ENCODE results near the gene APCDD1L.

The APCDD1L gene

DNA sequence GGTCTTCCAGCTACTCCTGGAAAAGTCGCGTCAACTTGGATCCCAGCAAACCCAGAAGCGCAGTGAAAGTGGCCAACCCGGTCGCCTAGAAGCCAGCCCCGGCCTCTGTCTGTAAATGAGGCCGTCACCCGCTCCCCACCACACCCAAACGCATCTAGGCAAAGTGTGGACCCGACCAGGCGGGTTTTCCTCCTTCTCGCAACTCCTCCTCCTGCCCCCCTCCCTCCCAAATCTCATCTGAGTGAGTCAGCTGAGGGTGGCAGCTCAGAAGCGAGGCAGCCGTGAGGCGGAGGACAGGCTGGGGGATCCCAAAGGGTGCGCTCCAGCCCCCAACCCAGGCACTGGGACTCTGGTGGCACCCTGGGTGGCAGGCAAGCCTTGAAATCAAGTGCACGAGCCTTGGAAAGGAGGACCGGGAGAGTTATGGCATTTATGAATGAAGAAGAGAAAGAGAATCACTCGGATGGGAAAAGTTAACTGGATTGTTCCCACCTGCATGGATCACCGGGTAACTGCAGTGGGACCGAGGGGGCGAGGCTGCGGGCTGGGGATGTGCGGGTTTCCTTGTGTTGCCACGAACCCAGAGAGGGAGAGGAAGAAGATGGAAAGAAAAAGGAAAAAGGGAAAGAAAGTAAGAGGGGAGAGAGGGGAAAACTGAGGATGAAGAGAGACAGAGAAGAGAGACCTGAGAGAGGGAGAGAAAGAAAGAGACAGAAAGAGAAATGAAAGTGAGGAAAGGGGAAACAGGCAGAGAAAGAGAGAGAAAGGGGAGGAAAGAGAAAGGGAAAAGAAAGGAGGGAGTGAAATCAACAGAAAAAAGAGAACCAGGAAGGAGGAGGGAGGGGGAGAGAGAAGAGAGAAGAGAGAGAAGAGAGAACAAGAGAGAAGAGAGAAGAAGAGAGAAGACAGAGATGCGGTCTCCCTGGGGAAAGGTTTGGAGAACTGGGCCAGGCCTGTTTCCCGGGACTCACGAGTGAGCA lies at the start of gene APCDD1L:
APCDD1L (minus strand) TSS at position 167 of the 980 bp plus-strand sequence. CDS start 692 bp downstream, outside the sequence.
- no peak for DNase-seq

DNA sequence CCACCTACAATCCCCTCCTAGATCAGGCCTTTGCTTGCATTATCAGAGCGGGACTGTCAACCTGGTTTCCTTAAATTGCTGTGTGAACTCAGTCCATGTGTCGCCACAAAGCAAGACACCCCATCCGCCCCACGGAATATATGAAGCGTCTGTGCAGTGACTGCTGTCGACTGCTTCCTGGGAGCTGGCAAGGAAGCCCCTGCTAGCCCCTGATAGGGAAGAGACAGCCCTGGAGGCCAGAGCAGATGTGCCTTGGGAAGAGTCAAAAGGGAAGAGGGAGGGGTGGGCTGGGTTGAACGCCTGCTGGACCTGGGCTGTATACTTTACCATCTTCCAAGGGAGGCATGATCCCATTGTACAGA lies 44.1 kb upstream of the APCDD1L start:
- DNase-seq, result no peak

DNA sequence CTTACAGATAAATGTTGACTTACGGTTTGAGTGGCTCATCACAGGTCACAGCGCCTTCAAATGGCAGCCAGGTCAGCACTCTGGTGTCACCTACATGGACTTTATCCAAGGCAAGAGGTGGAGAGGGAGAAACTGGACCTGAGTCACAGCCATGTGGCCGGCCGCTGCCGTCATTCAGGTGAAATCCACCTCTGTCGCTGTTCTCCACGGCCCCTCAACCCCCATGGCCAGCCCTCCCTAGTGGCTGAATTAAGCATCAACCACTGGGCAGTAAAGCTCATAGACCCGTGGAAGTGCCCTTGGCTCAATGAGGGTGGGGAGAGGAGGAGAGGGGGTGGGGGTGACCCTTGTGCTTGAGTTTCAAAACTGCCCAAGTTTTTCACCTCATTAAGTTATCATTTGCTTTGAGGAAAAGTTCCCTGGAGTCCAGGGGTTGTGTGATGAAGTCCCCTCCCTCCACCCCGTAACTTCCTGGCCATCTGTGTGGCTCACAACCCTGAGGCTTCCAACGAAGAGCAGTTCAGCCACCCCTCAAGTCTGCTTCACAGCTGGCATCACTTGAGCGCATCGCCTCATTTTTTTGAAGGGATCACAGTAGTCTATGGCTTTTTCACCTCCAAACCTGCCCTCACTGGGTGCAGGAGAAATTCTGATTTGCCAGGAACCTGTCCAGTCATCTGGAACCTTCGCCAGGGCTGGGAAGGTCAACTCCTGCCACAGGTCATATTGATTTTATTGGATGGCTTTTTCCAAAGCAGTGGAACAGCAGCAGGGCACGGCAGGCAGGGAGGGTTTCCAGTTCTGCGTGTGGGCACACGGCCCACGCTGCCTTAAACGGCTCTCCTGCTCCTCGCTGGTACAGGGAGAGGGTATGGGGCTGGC lies 43.5 kb upstream of the APCDD1L start:
- no peak for DNase-seq

DNA sequence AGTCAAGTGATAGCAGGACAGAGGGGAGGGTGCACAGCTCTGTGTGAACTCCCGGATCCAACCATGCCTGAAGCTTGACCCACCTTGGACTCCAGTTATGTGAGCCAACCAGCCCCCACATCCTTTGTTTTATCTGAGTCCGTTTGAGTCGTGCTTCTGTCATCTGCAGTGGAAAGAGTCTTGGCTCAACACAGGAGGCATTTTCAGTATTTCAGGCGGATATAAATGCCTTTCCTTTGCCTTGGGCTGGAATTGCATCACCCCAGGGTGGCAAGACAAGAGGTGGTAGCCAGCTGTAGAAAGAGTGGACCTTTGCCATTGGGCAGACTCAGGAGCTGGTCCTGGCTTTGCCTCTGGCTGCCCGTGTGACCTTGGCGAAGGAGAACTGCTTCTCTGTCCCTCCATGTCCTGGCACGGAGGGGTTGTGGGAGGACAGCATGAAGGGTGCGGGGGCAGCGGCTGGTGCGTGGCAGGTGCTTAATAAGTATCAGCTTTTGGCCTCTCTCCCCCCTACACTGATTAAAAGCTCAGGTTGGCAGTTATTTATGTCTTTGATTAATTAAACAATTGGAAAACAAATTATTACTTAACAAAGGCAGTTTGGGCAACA lies 42.6 kb upstream of the APCDD1L start:
- DNase-seq, result no peak

DNA sequence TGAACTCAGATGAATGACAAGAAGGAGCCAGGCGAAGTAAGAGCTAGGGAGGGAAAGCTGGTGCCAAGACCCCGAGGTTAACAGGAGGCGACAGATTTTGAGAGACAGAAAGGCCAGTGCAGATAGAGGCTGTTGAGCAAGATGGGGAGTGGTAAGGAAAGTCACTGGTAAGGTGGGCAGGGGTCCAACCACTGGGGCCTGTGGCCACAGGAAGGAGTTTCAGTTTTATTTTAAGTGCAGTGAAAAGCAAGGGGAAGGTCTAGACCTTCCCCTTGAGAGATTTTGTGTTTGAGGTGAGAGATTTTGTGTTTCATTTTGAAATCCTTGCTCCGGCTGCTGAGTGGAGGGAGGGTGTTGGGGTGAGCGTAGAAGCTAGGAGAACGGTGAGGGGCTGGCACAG lies 41.8 kb upstream of the APCDD1L start:
- no peak for DNase-seq

DNA sequence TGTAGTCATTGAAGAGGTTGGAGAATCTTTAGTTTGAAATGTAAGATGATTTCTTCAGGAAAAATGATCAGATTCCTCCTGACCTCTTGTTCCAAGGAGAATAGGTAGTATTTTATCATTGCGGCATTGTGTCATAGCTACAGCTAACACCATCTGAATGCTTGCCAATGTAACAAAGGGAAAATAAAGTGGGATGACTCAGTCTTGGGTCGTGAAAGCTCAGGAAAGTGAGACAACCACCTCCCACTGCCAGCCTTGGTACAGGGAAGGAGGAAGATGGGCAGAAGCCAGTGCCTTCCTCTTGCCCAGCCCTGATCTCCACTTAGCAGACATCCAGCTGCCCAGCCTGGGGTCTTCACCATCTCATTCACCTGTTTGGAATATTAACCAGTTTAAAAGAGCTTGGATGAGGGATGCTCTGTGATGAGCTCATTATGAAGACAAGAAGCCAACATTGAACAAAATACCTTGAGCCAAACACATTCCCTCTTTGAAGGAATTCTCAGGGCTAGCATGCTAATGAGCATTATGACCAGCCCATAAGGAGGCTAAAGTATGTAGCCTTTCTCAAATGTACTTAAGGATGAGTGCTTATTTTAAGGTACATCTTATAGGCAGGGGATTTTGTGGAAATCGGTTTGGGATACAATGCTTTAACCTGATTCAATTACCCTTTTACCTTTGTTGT lies 40.0 kb upstream of the APCDD1L start:
- no peak for DNase-seq

DNA sequence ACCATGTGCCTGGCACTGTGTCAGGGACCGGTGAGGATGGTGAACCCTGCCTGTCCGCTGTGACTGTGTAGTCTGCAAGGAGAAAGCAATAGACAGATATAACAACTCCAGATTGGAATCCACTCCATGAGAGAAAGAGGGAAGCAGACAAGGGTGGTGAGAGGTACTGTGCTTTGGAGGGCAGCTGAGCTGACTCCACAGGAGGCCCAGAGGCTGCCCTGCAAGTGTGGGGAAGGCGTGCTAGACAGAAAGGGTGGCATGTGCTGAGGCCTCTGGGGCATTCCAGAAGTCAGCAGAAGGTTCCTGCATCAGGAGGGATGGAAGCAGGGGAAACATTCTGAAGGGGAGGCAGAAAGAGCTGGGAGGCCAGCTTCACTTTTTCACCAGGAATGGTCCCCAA lies 39.3 kb upstream of the APCDD1L start:
- DNase-seq, result no peak

DNA sequence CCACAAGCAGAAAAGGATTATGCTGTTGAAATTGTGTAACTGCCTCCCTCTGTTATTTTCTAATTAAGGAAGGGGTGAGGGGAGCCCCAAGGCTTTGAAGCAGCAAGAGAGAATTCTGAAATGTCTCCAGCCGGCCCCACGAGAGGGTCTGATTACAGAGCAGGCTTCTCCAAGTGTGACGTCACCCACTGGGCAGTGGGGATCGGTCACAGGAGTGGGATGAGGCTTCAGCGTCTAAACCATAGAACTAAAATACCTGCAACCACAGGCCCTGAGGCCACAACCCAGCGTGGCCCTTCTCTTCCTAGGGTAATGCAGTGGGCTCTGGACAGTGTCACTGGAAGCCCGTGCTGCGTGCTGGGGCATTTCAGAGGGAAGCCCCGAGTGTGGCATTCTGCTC lies 38.6 kb upstream of the APCDD1L start:
- peak; percentile 35 for DNase-seq

DNA sequence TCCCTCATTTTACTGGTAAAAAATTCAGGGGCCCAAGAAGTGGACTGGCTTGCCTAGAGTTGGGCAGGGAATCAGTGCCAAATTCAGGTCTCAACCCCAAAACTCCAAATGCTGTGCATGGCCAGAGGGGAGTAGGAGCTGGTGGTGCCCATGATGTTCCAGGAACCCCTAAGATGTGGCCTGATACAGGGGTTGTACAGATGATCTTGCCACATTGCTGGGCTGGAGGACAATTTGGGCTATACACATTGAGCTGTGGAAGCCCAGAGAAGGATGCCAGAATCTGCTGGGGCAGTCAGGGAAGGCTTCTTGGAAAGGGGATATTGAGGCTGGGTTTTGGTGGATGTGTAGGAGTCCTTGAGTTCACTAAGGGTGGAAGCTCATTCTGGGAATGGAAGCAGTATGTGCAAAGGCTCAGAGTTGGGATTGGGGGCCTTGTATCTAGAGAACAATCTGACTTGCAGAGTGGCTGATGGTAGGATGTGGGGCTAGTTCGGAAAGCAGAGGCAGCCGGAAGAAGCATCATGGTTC lies 38.0 kb upstream of the APCDD1L start:
- peak; percentile 25 for DNase-seq

DNA sequence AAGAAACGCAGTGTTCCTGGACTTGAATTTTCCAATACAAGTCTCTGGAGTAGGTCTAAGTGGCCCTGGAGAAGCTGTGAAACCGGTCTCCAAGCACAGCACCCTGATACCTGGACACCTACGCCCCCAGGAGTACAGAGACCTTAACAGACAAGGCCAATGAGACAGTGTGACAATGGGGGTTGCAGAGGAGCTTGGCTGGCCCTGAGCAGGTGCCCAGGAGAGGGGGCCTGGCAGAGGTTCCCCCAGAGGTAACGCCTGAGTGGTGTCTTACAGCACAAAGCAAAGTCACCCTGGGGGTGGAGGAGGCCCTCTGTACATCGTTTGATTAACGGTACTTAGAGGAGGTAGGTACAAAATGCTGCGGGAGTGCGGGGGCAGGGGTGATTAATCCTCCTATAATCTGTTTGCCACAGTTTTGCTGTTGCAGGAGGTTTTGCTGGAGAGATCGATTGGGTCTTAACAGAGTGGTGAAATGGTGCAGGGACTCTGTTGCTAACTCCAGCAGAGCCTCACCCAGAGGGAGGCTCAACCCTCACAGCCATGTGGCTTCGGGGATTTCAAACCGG lies 37.3 kb upstream of the APCDD1L start:
- peak; percentile 25 for DNase-seq

DNA sequence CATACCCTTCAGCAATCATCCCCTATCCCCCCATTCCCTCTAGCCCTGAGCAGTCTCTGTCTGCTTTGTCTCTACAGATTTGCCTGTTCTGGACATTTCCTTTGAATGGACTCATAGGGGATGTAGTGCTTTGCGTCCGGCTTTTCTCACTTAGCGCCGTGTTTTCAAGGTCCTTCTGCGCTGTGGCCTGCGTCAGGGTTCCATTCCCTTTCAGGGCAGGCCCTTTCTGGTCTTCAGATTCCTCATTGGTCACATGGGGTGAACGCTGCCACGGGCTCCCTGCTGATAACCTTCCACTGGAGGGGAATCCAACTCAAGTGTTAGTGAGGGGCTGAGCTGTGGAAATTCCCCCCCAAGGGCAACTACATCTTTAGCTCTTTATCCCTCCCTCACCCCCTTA lies 36.4 kb upstream of the APCDD1L start:
- DNase-seq, result no peak

DNA sequence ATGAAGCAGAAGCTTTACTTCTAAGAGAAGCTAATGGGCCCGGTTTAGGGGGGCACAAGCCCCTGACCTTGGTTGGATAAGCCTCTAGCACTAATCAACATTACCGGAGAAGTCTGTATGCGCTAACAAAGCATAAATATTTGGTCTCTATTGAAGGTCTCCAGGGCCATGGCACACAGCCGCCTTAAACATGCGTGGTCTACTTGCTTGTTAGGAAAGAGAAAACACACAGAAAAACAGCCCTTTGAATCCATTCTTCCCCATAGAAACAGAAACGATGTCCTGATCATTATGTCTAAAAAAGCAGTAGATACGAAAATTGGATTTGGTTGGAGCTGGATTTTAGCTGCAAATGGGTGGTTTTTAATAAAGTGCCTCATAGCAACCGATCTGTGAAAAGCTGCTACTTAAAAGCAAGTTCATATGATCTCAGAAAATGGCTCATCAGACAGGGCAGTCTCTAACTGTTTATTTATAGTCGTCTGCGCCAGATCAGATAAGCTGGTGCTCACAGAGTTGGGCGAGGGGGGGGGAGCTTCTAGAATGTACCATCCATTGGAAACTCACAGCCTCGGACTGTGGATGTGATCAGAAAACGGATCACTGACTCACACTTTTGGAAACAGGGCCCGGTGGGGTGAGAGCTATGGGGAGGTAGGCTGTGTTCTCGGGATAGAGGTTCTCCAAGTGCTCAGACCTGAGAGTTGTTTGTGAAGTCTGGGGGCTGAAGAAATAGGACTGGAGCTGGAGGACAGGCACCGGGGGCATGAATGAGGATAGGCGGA lies 35.3 kb upstream of the APCDD1L start:
- no peak for DNase-seq

DNA sequence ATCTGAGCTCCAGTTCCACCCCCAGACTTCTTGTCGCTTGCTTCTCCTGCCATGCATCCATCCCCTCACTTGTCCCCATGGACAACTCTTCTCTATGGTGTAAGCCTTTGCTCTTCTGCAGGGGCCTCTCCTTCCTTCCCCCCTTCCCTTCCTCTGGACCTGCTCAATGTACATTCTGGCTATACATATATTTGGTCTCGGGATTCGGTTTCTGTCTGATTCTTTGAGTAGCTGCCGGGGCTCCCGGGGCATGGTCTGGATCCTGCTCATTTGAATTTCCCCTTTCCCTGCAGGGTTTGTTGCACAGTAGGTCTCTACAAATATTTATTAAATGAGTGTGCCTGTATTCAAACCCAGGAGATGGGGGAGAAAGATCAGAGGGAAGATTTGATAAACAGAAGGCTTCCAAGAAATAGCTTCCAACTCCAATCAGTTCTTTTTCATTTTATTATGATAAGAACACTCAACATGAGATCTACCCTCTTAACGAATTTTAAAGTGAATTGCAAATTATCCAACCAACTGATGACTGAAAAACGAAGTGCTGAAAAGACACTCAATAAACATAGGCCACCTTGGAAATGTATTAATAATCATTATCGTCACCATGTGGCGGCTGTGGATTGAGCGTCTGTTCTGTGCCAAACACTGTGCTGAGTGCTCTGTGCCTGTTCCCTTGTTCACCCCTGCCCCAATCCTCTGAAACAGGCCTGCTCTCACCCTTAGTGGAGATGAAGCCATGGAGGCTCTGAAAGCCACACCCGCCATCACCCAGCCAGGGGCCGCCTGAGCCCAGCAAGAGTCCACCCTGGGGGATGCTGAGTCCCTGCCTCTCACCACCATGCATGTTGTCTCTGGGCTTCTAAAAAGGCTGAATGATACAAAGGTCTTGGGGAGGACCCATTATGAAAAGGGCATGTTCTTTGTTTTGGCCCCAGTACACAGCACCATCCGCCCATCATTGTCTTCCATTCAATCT lies 34.3 kb upstream of the APCDD1L start:
- DNase-seq, result no peak

DNA sequence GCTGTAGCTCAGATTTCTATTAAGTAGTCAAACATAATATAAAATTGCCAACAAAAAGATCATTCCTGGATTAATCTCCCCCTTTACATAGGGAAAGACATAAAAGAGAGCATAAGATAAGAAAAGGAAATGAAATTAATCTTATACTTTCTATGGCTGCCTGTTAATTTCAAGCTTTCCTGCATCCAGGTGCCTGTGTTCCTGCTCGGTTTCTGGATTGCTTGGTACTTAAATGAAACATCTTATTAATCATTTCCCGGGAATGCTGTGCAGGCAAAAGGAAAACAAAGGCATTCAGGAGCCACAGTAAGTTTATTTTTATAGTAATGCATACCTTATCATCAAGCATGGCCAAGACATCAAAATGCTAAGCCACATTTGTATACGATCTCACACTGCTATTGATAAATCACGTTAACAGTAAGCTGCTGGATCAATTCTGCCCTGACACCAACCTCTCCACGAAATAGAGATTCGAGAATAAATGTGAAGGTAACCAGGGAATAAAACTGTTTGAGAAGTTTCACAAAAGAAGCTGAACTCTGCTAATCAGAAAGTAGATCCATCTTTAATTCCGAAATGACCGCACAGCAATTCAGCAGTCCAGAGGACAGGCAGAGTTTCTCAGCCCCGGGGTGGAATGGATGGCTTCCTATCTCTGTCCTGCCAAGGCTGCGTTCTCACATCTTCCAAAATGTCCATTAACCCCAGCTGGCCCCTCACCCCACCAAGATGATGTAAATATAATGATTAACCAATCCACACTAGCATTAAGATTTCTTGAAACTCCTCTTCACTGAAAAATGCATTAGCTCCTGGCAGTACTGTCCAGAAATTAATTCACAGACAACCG lies 32.6 kb upstream of the APCDD1L start:
- DNase-seq, result no peak

DNA sequence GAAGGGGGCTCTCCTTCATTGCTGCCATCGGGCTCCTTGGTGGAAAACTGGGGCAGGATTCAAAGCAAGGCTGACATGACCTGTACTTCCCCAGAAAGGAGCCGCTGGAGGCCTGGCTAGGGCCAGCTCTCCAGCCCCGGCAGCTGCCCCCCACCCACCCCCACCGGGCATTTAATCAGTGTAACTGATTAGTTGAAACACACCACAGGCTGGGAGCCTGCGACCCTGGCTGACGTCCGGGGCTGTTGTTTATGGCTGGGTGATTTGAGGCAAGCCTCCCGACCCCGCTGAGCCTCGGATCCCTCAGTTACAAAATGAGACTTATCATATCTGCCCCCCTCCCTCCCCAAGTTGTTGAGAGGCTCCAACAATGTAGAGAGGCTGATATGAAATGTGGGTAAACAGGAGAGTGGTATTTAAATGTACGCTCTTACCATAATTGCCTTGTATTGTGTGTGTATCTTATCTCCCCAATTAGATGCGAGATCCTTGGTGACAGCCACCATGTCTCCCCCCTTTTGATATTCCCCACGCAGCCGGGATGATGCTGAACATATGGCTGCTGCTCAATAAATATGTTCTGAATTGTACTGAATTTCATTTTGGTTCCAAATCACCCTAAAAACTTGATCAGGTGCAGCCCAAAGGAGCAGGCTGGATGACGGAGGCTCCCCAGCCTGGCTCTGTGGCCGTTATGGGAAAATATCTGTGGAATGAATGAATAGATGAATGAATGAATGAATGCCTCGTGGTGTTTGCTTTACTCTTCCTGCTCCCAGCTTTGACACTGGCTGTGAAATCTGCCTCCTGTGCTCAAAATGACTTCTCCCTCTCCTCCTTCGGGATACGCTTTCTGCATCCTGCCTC lies 31.8 kb upstream of the APCDD1L start:
- DNase-seq, result no peak

DNA sequence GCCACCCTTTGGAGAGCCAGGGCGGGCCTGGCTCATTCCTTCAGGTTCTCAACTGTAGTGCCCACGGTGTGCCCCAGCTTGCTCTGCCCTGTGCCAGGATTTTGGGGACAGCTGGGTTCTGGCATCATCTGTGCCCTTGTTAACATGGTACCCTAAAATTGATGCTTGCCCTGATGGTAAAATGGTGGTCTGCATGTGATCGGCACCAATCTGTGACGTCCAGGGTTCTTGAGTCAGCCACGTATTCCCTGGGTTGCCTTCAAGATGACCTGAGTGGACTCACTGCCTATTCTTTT lies 31.2 kb upstream of the APCDD1L start:
- DNase-seq, result no peak

DNA sequence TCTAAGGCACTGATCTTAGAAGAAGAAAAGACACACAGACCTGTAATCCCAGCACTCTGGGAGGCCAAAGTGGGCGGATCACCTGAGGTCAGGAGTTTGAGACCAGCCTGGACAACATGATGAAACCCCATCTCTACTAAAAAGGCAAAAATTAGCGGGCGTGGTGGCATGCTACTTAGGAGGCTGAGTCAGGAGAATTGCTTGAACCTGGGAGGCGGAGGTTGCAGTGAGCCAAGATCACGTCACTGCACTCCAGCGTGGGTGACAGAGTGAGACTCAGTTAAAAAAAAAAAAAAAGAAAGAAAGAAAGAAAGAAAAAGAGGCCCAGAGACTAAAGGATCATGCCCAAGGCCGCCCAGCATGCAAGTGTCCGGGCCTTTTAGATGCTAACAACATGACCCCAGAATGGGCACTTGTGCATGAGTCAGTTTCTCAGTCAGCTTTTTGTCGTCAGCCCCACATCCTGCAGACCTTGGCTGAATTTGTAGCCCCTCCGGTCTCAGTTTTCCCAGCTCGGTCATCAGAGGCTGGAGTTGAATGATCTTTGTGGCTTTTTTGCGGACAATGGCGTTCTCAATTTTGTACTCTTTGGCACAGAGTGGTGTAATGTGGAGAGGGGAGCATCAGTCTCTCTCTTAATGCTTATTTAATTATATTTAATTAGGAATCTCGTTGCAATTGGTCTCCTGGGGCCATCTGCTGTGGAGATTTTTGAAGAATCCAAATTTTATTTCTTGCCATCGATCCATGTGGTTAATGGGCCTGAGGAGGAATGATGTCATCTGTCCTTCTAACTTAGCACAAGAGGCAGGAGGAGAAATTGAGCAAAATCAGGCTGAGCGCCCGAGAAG lies 30.6 kb upstream of the APCDD1L start:
- DNase-seq, result peak; percentile 10

Measured in activated CD8-positive, alpha-beta memory T cell treated with anti-CD3 and anti-CD28 coated beads, Interleukin-2, amount 50 U/mL, for 48 hours (primary cell).